Lower lobe of right lung (tissue), 2 donors: ENCODE data around the gene DNAH1. TPM values are rescaled to one million over a fixed set of nuclear protein-coding genes. Genes with fewer than 3 reads are reported as not detected.

Source experiments
- ATAC-seq, 2 donors: fragments of 200-7000 bp; cut with Tn5 transposase; one replicate each; pipeline ENCODE4 v1.9.1; 2020 to 2022; ENCODE audit warnings: mild to moderate bottlenecking in 2 of 2, moderate library complexity in 2 of 2
- DNase-seq: peaks from one replicate; pipeline ENCODE4 v3.0.0-alpha.2; 2020
- H3K27ac ChIP-seq: fragments of 200-600 bp; one replicate; pipeline ENCODE4 v1.8.0; 2022
- H3K27me3 ChIP-seq: fragments of 200-600 bp; one replicate; pipeline ENCODE4 v1.8.0; 2022; ENCODE audit warnings: low read depth
- H3K36me3 ChIP-seq: fragments of 200-600 bp; one replicate; pipeline ENCODE4 v1.8.0; 2022; ENCODE audit warnings: mild to moderate bottlenecking
- H3K4me1 ChIP-seq: fragments of 200-600 bp; one replicate; pipeline ENCODE4 v1.8.0; 2022
- H3K4me3 ChIP-seq: fragments of 200-600 bp; one replicate; pipeline ENCODE4 v1.8.0; 2022; ENCODE audit warnings: mild to moderate bottlenecking
- H3K9me3 ChIP-seq: fragments of 200-600 bp; one replicate; pipeline ENCODE4 v1.8.0; 2022
- CTCF ChIP-seq: fragments of 200-600 bp; IDR thresholded peaks from one replicate; pipeline ENCODE4 v1.8.0; 2022; ENCODE audit warnings: antibody characterized with exemption, mild to moderate bottlenecking
- intact Hi-C: fragments of 100-400 bp; cut with DNase I; formaldehyde crosslinking; loops from one replicate; pipeline ENCODE4 v1.11.0; 2022
- total RNA-seq: library from RNA; stranded (reverse); fragmentation: NEBNext Ultra II Directional; extraction: Animal tissue kit (Norgen Biotek cat#: 25700); gene quantifications from one replicate; pipeline ENCODE4 v1.2.1, GENCODE V29; 2021
- donor health status: DM: no; HTN: yes; CAD: no; lungs with severe emphysema.

Gene DNAH1
- total RNA-seq, 1 donor from 2014 or later = 16.4 TPM

- DNase-seq (peak; percentile 16), ATAC-seq (no peak)
- no peaks in the 10 kb centered on the region for H3K27me3 ChIP-seq
- no peak for TF ChIP-seq CTCF
- H3K4me3 ChIP-seq = no peak overlapping the region
- no peaks in the 10 kb centered on the region for H3K9me3 ChIP-seq
- H3K36me3 ChIP-seq = peaks cover 36% of the 10 kb centered on the region
- intact Hi-C loops = no loop called here
- H3K27ac ChIP-seq = no peak overlapping the region
- peaks cover 11% of the 10 kb centered on the region for H3K4me1 ChIP-seq
Observed at GRCh38 chr3:52293491-52294319, 22.4 kb upstream of the DNAH1 start.

GRCh38 chr3:52294320-52295150 is 21.6 kb upstream of the DNAH1 start:
- no peak for TF ChIP-seq CTCF
- DNase-seq (peak; percentile 18), ATAC-seq (no peak)
- Histone ChIP-seq H3K4me1 (peaks cover 8% of the 10 kb centered on the region), H3K36me3 (peaks cover 36% of the 10 kb centered on the region), H3K9me3 (no peaks in the 10 kb centered on the region), H3K4me3 (no peak overlapping the region), H3K27ac (no peak overlapping the region), H3K27me3 (no peaks in the 10 kb centered on the region)
- intact Hi-C loops = no loop called here

GRCh38 chr3:52295671-52296208 is 20.4 kb upstream of the DNAH1 start:
- Histone ChIP-seq H3K9me3 (no peaks in the 10 kb centered on the region), H3K4me3 (no peak overlapping the region), H3K27me3 (no peaks in the 10 kb centered on the region), H3K4me1 (peaks cover 17% of the 10 kb centered on the region), H3K36me3 (peaks cover 34% of the 10 kb centered on the region), H3K27ac (no peak overlapping the region)
- intact Hi-C loops = no loop called here
- TF ChIP-seq CTCF = no peak
- DNase-seq (peak; percentile 6), ATAC-seq (no peak)

GRCh38 chr3:52297242-52298148 is 18.6 kb upstream of the DNAH1 start:
- intact Hi-C loops = no loop called here
- no peak for TF ChIP-seq CTCF
- Histone ChIP-seq H3K36me3 (peaks cover 16% of the 10 kb centered on the region), H3K4me3 (no peak overlapping the region), H3K9me3 (no peaks in the 10 kb centered on the region), H3K4me1 (peaks cover 17% of the 10 kb centered on the region), H3K27ac (no peak overlapping the region), H3K27me3 (no peaks in the 10 kb centered on the region)
- DNase-seq = no peak
- no peak for ATAC-seq
